MCF 10A (cell line): ENCODE measurements around the gene RAB8A. TPM values are rescaled to one million over a fixed set of nuclear protein-coding genes. Genes with fewer than 3 reads are reported as not detected.

Experiments used
- BruUV-seq: library from RNA; stranded (reverse); fragments of 400-500 nt; replicated peaks from 2 replicates; lab custom pipeline; 2021; lab: Mats Ljungman, UMichigan
- CTCF ChIA-PET: fragments of 300-600 bp; sonication (Branson Sonifier 250); formaldehyde crosslinking; extraction: SDS; loops from one replicate; lab custom pipeline; 2021; ENCODE audit warnings: antibody characterized with exemption, inconsistent platforms; lab: Yijun Ruan, JAX
- POLR2A ChIA-PET: fragments of 300-600, 350-650 bp; sonication (Branson Sonifier 250); formaldehyde crosslinking; extraction: SDS; loops from one replicate; lab custom pipeline; 2020; ENCODE audit warnings: antibody characterized with exemption, inconsistent platforms; lab: Yijun Ruan, JAX
- DNase-seq: peaks from one replicate; pipeline ENCODE4 v3.0.0-alpha.2; 2018; ENCODE audit not compliant: unreplicated experiment
- H3K27ac Mint-ChIP-seq: one replicate; pipeline ENCODE4 v1.8.0; 2022; ENCODE audit warnings: mild to moderate bottlenecking, low read depth, mixed read lengths; ENCODE audit not compliant: unreplicated experiment
- H3K27me3 Mint-ChIP-seq: one replicate; pipeline ENCODE4 v1.8.0; 2022; ENCODE audit warnings: mixed read lengths; ENCODE audit not compliant: insufficient read depth, unreplicated experiment
- H3K36me3 Mint-ChIP-seq: one replicate; pipeline ENCODE4 v1.8.0; 2022; ENCODE audit warnings: mild to moderate bottlenecking, moderate library complexity, mixed read lengths; ENCODE audit not compliant: insufficient read depth, unreplicated experiment
- H3K4me1 Mint-ChIP-seq: one replicate; pipeline ENCODE4 v1.8.0; 2022; ENCODE audit warnings: mixed read lengths; ENCODE audit not compliant: insufficient read depth, unreplicated experiment
- H3K4me3 Mint-ChIP-seq: one replicate; pipeline ENCODE4 v1.8.0; 2022; ENCODE audit warnings: mild to moderate bottlenecking, moderate library complexity, mixed read lengths; ENCODE audit not compliant: unreplicated experiment
- H3K9me3 Mint-ChIP-seq: one replicate; pipeline ENCODE4 v1.8.0; 2022; ENCODE audit warnings: mixed read lengths; ENCODE audit not compliant: unreplicated experiment
- intact Hi-C: fragments of 100-400 bp; cut with micrococcal nuclease; formaldehyde crosslinking; loops from 2 replicates; pipeline ENCODE4 v1.14.1; 2022
- total RNA-seq: library from RNA; stranded (reverse); gene quantifications from 2 replicates; pipeline ENCODE4 v1.2.3, GENCODE V29; 2022
- TF ChIP-seq, protein P1 (sequence below): fragments of 200-600 bp; IDR thresholded peaks from one replicate; pipeline ENCODE4 v1.8.0; 2022; ENCODE audit warnings: antibody characterized with exemption, mild to moderate bottlenecking; ENCODE audit not compliant: unreplicated experiment

RAB8A gene
- total RNA-seq, 1 experiment from 2014 or later: 41.6 TPM

DNA sequence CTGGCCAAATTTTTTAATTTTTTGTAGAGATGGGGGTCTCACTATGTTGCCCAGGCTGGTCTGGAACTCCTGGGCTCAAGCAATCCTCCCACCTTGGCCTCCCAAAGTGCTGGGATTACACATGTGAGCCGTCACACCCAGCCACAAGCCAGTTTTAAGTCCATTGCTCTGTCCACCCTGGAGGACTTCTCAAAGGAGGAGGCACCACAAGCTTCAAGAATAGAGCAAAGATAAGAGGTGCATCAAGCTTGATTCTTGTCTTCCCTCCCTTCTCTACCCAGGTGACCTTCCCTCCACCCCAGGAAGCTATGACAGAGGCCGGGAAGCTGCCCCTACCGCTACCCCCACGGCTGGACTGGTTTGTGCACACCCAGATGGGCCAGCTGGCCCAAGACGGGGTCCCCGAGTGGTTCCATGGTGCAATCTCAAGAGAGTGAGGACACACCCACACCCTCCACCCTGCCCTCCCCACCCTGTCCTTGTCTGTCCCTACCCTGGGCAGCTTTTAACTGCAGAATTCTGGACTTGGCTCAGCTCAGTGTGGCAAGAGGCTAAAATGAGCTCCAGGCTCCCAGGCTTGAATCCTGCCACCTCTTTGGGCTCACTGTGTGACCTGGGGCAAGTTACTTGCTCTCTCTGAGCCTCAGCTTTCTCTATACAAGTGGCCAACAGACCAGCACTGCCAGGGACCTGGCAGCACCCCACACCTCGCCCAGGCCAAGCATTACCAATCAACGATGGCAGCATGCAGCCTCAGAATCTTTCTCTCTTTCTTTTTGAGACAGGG, 36.9 kb downstream of the RAB8A start:
- intact Hi-C loops: no loop called here
- no peaks in the 10 kb centered on the region for H3K27me3 Mint-ChIP-seq
- no TSS peak for BruUV-seq
- H3K4me1 Mint-ChIP-seq: peaks cover 5% of the 10 kb centered on the region
- H3K4me3 Mint-ChIP-seq: no peak overlapping the region
- no peak overlapping the region for H3K27ac Mint-ChIP-seq
- H3K36me3 Mint-ChIP-seq: no peaks in the 10 kb centered on the region
- H3K9me3 Mint-ChIP-seq: no peaks in the 10 kb centered on the region
- POLR2A ChIA-PET: no interaction called here
- DNase-seq: no peak
- TF ChIP-seq, protein P1, sequence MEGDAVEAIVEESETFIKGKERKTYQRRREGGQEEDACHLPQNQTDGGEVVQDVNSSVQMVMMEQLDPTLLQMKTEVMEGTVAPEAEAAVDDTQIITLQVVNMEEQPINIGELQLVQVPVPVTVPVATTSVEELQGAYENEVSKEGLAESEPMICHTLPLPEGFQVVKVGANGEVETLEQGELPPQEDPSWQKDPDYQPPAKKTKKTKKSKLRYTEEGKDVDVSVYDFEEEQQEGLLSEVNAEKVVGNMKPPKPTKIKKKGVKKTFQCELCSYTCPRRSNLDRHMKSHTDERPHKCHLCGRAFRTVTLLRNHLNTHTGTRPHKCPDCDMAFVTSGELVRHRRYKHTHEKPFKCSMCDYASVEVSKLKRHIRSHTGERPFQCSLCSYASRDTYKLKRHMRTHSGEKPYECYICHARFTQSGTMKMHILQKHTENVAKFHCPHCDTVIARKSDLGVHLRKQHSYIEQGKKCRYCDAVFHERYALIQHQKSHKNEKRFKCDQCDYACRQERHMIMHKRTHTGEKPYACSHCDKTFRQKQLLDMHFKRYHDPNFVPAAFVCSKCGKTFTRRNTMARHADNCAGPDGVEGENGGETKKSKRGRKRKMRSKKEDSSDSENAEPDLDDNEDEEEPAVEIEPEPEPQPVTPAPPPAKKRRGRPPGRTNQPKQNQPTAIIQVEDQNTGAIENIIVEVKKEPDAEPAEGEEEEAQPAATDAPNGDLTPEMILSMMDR: no peak
- CTCF ChIA-PET: interaction anchor here (1.2 kb wide), 1 partner anchor 86 kb away, joined by 3 read pairs; no protein-coding TSS in a partner anchor

DNA sequence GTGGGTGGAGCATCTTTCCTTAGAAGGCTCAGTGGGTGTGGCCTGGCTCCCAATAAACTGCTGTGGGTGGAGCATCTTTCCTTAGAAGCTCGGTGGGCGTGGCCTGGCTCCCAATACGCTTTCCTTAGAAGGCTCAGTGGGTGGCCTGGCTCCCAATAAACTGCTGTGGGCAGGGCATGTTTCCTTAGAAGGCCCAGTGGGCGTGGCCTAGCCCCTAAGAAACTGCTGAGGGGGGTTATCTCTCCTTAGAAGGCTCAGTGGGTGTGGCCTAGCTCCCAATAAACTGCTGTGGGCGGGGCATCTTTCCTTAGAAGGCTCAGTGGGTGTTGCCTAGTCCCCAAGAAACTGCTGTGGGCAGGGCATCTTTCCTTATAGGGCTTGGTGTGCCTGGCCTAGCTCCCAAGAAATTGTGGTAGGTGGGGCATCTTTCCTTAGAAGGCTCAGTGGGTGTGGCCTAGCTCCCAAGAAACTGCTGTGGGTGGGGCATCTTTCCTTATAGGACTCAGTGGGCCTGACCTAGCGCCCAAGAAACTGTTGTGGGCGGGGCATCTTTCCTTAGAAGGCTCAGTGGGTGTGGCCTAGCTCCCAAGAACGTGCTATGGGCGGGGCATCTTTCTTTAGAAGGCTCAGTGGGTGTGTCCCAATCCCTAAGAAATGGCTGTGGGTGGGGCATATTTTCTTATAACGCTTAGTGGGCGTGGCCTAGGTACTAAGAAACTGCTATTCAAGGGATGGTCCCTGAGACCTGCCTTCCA, 42.1 kb downstream of the RAB8A start:
- no peaks in the 10 kb centered on the region for H3K36me3 Mint-ChIP-seq
- CTCF ChIA-PET: interaction anchor here (0.6 to 0.7 kb wide), 2 partner anchors 32 to 1320 kb away, joined by 3 read pairs; partner anchors contain the start of gene FAM32A
- POLR2A ChIA-PET: no interaction called here
- H3K4me3 Mint-ChIP-seq: no peak overlapping the region
- TF ChIP-seq, protein P1: no peak
- H3K27me3 Mint-ChIP-seq: no peaks in the 10 kb centered on the region
- no peak overlapping the region for H3K27ac Mint-ChIP-seq
- DNase-seq: no peak
- H3K4me1 Mint-ChIP-seq: no peaks in the 10 kb centered on the region
- intact Hi-C loops: no loop called here
- H3K9me3 Mint-ChIP-seq: no peaks in the 10 kb centered on the region
- no TSS peak for BruUV-seq

DNA sequence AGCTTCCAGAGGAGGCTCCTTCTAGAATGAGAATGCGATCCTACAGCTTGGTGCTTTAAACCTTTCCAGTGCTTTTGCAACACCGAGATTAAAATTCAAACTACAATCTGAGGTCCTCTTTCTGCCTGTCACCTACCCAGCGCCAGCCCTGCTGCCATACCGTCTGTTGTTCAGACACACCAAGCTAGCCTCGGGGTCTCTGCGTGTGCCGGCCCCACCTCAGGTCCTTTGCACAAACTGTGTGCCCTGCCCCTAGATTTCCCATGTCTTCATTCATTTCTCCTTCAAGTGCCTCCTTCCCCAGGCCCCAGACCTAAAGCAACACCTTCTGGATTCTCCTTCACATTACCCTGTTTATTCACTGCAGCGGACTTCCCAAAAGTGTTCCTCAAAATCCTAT, 42.9 kb downstream of the RAB8A start:
- TF ChIP-seq, protein P1: no peak
- Mint-ChIP-seq H3K4me1 (no peaks in the 10 kb centered on the region), H3K36me3 (no peaks in the 10 kb centered on the region), H3K27me3 (no peaks in the 10 kb centered on the region), H3K27ac (no peak overlapping the region), H3K9me3 (no peaks in the 10 kb centered on the region), H3K4me3 (no peak overlapping the region)
- DNase-seq: no peak
- ChIA-PET POLR2A (no interaction called here), CTCF (interaction anchor here (0.6 kb wide), 1 partner anchor 31 kb away, joined by 3 read pairs; the partner anchor contains the start of gene FAM32A)
- no TSS peak for BruUV-seq
- intact Hi-C loops: no loop called here

DNA sequence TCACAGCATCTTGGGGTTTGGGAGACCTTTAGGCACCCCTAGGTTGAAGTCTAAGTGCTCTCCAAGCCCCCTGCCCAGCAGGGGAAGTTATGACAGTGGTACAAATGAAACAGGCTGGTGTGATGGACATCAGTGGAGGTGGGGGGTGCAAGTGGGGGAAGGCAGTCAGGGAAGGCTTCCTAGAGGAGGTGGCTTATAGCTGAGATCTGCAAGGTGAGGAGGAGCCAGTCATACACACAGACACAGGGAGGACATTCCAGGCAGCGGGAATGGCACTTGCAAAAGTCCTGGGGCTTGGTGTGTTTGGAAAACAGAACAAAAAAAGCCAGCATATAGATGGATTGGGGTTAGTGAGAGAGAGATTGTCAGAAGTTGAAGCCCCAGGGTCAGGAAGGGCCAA, 43.4 kb downstream of the RAB8A start:
- TF ChIP-seq, protein P1: no peak
- H3K27me3 Mint-ChIP-seq: no peaks in the 10 kb centered on the region
- H3K9me3 Mint-ChIP-seq: no peaks in the 10 kb centered on the region
- no peak overlapping the region for H3K4me3 Mint-ChIP-seq
- DNase-seq: no peak
- POLR2A ChIA-PET: no interaction called here
- no peaks in the 10 kb centered on the region for H3K36me3 Mint-ChIP-seq
- CTCF ChIA-PET: interaction anchor here (0.6 to 0.7 kb wide), 2 partner anchors 594 to 1059 kb away, joined by 4 to 6 read pairs; no protein-coding TSS in a partner anchor
- intact Hi-C loops: no loop called here
- no peaks in the 10 kb centered on the region for H3K4me1 Mint-ChIP-seq
- H3K27ac Mint-ChIP-seq: no peak overlapping the region
- no TSS peak for BruUV-seq
